Loucy (cell line): Measurements from ENCODE around the gene SLC16A5.
A peak's percentile ranks its signal among the peaks of the same experiment; 100 is the strongest.

Experiments
- H2AFZ ChIP-seq: fragments of 200-600 bp; sonication (generic); 2 replicates; pipeline ENCODE4 v1.6.0; 2016; ENCODE audit warnings: antibody characterized with exemption, mild to moderate bottlenecking, low read length, moderate library complexity
- H3F3A ChIP-seq: fragments of 200-600 bp; 2 replicates; pipeline ENCODE4 v1.6.0; 2016; ENCODE audit warnings: antibody characterized with exemption, low read depth, mild to moderate bottlenecking
- H3K27me3 ChIP-seq: fragments of 200-600 bp; sonication (generic); 2 replicates; pipeline ENCODE4 v1.6.1; 2014; ENCODE audit warnings: low read length, mild to moderate bottlenecking; ENCODE audit not compliant: insufficient read depth, poor library complexity, severe bottlenecking
- H3K36me3 ChIP-seq: fragments of 200-600 bp; sonication (generic); 2 replicates; pipeline ENCODE4 v1.6.1; 2016; ENCODE audit warnings: low read length; ENCODE audit not compliant: insufficient read depth
- H3K4me1 ChIP-seq: fragments of 200-600 bp; sonication (generic); 2 replicates; pipeline ENCODE4 v1.5.1; 2014; ENCODE audit warnings: low read length, mild to moderate bottlenecking; ENCODE audit not compliant: insufficient read depth, poor library complexity, severe bottlenecking
- H3K4me2 ChIP-seq: fragments of 200-600 bp; sonication (generic); 2 replicates; pipeline ENCODE4 v1.6.0; 2014; ENCODE audit warnings: antibody characterized with exemption, low read length, low read depth, mild to moderate bottlenecking; ENCODE audit not compliant: poor library complexity, severe bottlenecking
- H3K4me3 ChIP-seq: fragments of 200-600 bp; sonication (generic); 2 replicates; pipeline ENCODE4 v1.5.1; 2014; ENCODE audit warnings: low read length, mild to moderate bottlenecking, mixed read lengths; ENCODE audit not compliant: poor library complexity, severe bottlenecking
- H3K79me2 ChIP-seq: fragments of 200-600 bp; sonication (generic); 2 replicates; pipeline ENCODE4 v1.6.1; 2014; ENCODE audit warnings: low read length; ENCODE audit not compliant: insufficient read depth
- H3K9ac ChIP-seq: fragments of 200-600 bp; sonication (generic); 2 replicates; pipeline ENCODE4 v1.6.0; 2014; ENCODE audit warnings: mild to moderate bottlenecking, low read depth, low read length, moderate library complexity; ENCODE audit not compliant: poor library complexity, severe bottlenecking
- H3K9me2 ChIP-seq: fragments of 200-600 bp; sonication (generic); replicated peaks from 2 replicates; pipeline ENCODE4 v1.6.1; 2016; ENCODE audit warnings: low read depth, low read length, mixed read lengths
- H3K9me3 ChIP-seq: fragments of 200-600 bp; sonication (generic); 2 replicates; pipeline ENCODE4 v1.6.1; 2014; ENCODE audit warnings: mild to moderate bottlenecking, antibody characterized with exemption, low read length, low read depth; ENCODE audit not compliant: insufficient read depth
- H4K20me1 ChIP-seq: fragments of 200-600 bp; sonication (generic); 2 replicates; pipeline ENCODE4 v1.6.0; 2014; ENCODE audit warnings: antibody characterized with exemption, low read length, mild to moderate bottlenecking; ENCODE audit not compliant: insufficient read depth, poor library complexity, severe bottlenecking
- EZH2phosphoT487 ChIP-seq: fragments of 200-600 bp; IDR thresholded peaks from 2 replicates; pipeline ENCODE4 v1.6.1; 2018; ENCODE audit warnings: antibody characterized with exemption, mild to moderate bottlenecking, moderate library complexity, borderline replicate concordance
- TF ChIP-seq, protein P1 (sequence below): fragments of 200-600 bp; sonication (generic); conservative IDR thresholded peaks from 2 replicates; pipeline ENCODE4 v1.5.1; 2014; ENCODE audit warnings: mild to moderate bottlenecking, antibody characterized with exemption, low read length

The SLC16A5 gene

DNA sequence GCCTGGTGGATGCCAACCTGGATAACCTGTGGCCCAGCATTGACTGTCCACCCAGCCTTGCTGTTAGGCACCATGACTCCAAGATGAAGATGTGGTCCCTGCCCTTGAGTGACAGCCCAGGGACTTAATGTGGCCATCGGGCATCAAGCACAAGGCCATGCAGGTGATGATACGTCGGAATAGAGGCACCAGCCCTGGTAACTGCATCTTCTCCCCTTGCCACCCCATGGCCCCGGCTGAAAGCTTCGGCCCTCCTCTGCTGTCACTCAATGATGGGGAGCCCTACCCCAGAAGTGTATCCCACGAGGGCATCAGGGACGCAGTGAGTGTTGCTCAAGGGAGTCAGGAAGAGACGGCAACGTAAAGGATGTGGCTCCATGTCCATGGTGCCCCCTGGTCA, 41.8 kb downstream of the SLC16A5 start:
- H3K9me2 ChIP-seq = no peaks in the 10 kb centered on the region
- H4K20me1 ChIP-seq = peaks cover 12% of the 10 kb centered on the region
- H3K4me2 ChIP-seq = peak overlapping the region; percentile 82
- no peaks in the 10 kb centered on the region for H3K27me3 ChIP-seq
- H3K4me1 ChIP-seq = peaks cover 15% of the 10 kb centered on the region
- 0 out of 2 replicates have a peak, but pooled peaks cover 9% of the 10 kb centered on the region for H3F3A ChIP-seq
- H3K9ac ChIP-seq = no peak overlapping the region
- no peak overlapping the region for H3K4me3 ChIP-seq
- no peak for TF ChIP-seq EZH2phosphoT487
- TF ChIP-seq, protein P1, sequence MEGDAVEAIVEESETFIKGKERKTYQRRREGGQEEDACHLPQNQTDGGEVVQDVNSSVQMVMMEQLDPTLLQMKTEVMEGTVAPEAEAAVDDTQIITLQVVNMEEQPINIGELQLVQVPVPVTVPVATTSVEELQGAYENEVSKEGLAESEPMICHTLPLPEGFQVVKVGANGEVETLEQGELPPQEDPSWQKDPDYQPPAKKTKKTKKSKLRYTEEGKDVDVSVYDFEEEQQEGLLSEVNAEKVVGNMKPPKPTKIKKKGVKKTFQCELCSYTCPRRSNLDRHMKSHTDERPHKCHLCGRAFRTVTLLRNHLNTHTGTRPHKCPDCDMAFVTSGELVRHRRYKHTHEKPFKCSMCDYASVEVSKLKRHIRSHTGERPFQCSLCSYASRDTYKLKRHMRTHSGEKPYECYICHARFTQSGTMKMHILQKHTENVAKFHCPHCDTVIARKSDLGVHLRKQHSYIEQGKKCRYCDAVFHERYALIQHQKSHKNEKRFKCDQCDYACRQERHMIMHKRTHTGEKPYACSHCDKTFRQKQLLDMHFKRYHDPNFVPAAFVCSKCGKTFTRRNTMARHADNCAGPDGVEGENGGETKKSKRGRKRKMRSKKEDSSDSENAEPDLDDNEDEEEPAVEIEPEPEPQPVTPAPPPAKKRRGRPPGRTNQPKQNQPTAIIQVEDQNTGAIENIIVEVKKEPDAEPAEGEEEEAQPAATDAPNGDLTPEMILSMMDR = no peak
- peaks cover 7% of the 10 kb centered on the region; the same call in 1 of the 2 replicates for H3K36me3 ChIP-seq
- H3K79me2 ChIP-seq = peaks cover 26% of the 10 kb centered on the region
- H2AFZ ChIP-seq = no peak overlapping the region
- no peaks in the 10 kb centered on the region for H3K9me3 ChIP-seq

DNA sequence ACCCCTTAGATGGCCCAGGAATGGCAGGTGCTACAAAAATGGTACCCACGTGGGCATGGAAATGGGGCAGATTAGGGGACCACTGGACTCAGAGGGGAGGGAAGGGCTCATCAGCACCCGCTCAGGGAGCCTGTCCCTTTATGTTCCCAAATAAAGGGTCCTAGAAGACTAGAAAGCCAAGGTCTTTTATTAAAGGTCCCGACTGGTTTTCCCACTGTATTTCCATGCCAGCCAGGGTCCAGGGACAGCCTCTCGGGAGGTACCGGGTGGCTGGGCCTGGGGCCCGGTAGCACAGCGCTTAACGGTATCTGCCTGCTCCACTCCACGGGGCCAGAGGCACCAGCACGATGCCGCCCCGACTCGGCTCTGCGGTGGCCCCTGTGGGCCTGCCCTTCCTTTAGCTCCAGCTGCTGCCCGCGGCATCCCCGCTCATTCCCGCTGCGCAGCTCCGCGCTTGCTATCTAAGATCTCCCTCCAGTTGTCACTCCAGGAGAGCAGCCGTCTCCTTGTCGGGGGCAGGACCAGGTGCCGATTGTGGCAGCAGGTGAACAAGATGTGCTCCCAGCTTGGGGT, 42.4 kb downstream of the SLC16A5 start:
- Histone ChIP-seq H3K4me3 (peak overlapping the region; percentile 85), H2AFZ (no peak overlapping the region), H3K4me1 (peaks cover 12% of the 10 kb centered on the region), H3K9me3 (no peaks in the 10 kb centered on the region), H3K9me2 (no peaks in the 10 kb centered on the region), H3K4me2 (peak overlapping the region; percentile 82), H3K36me3 (peaks cover 13% of the 10 kb centered on the region; the same call in 1 of the 2 replicates), H3F3A (peaks cover 14% of the 10 kb centered on the region; the same call in 1 of the 2 replicates), H3K9ac (peak overlapping the region; percentile 92), H4K20me1 (peaks cover 13% of the 10 kb centered on the region), H3K79me2 (peaks cover 27% of the 10 kb centered on the region), H3K27me3 (no peaks in the 10 kb centered on the region)
- TF ChIP-seq, protein P1 = no peak
- TF ChIP-seq EZH2phosphoT487 = no peak

DNA sequence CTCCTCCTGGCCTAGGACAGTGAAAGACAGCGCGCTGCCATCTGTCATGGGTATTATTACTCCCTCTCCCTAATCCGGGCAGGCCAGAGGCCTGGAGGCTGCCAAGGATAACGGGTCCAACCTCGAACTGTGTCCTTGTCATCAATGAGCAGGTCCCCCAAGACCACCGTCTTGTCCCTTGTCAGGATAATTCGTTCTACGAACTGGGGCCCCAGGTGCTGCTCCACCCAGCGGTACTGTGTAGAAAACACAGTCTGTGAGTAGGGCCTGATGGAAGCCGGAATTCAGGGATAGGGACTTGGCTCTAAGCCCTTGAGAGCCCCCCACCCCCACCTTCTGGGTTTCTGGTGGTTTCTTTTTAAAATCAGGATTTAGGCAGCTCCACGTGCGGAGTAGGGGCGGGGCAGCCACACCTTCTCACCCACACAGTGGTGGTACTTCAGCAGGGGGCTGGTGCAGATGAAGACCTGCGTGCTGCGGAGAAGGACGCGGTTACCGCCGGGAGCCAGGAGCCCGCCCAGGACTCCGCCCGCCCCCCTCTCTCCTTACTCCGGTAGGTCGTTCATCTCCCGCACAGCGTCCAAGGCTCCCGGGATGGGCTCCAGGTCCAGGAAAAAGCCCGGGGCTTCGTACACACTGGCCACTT, 43.0 kb downstream of the SLC16A5 start:
- peaks cover 12% of the 10 kb centered on the region for H3K4me1 ChIP-seq
- H2AFZ ChIP-seq = peak overlapping the region; percentile 68
- peak overlapping the region; percentile 92 for H3K9ac ChIP-seq
- no peaks in the 10 kb centered on the region for H3K9me3 ChIP-seq
- peak overlapping the region; percentile 82 for H3K4me2 ChIP-seq
- peaks cover 32% of the 10 kb centered on the region for H3K79me2 ChIP-seq
- H3K9me2 ChIP-seq = no peaks in the 10 kb centered on the region
- peaks cover 19% of the 10 kb centered on the region for H4K20me1 ChIP-seq
- H3K4me3 ChIP-seq = peak overlapping the region; percentile 85
- H3F3A ChIP-seq = peaks cover 18% of the 10 kb centered on the region; the same call in 1 of the 2 replicates
- no peaks in the 10 kb centered on the region for H3K27me3 ChIP-seq
- TF ChIP-seq, protein P1 = peak; percentile 69
- TF ChIP-seq EZH2phosphoT487 = no peak
- H3K36me3 ChIP-seq = peaks cover 19% of the 10 kb centered on the region; the same call in 1 of the 2 replicates
